ENCODE results near the gene PANX1. TPM values are rescaled to one million over a fixed set of nuclear protein-coding genes. Genes with fewer than 3 reads are reported as not detected.
A peak's percentile ranks its signal among the peaks of the same experiment; 100 is the strongest.

PANX1 gene
- total and polyA plus RNA-seq, 2 experiments from 2014 or later = 9.5 to 40.8 TPM

GRCh38 chr11:94128291-94128745 lies 323 bp upstream of the PANX1 start:
- peaks cover 67% of the 10 kb centered on the region for H3K79me2 ChIP-seq (replicated peaks; ENCODE audit: insufficient read depth)
- no peaks in the 10 kb centered on the region for H3K36me3 ChIP-seq (ENCODE audit: insufficient read depth)
- 0 out of 2 replicates have a peak, but pooled peaks cover 4% of the 10 kb centered on the region for H3F3A ChIP-seq (replicated peaks; ENCODE audit: low read depth)
- H3K9me3 Mint-ChIP-seq = peaks cover 17% of the 10 kb centered on the region; the same call in 2 of the 3 replicates
- peak overlapping the region; percentile 91 for H3K4me3 ChIP-seq
- H3K4me3 Mint-ChIP-seq = no peak overlapping the region; the same call in 2 of the 3 replicates
- peak overlapping the region; percentile 98 for H3K27ac Mint-ChIP-seq
- H3K27me3 ChIP-seq (ENCODE audit: insufficient read depth) = no peaks in the 10 kb centered on the region
- ATAC-seq (peak; percentile 51), DNase-seq (ENCODE audit: low spot score) (peak; percentile 63)
- H2AFZ ChIP-seq = peak overlapping the region; percentile 77; the same call in 1 of the 2 replicates
- H3K9me2 ChIP-seq (ENCODE audit: insufficient read depth) = peaks cover 10% of the 10 kb centered on the region; the same call in 1 of the 2 replicates
- peak overlapping the region; percentile 100 for H3K4me2 ChIP-seq
- peaks cover 43% of the 10 kb centered on the region for H3K4me1 ChIP-seq (ENCODE audit: insufficient read depth)
- peak overlapping the region; percentile 95 for H3K27ac ChIP-seq (ENCODE audit: low read depth)
- peaks cover 11% of the 10 kb centered on the region for H3K27me3 Mint-ChIP-seq (ENCODE audit: insufficient read depth, low read depth, poor library complexity)
- peaks cover 28% of the 10 kb centered on the region for H3K36me3 Mint-ChIP-seq (ENCODE audit: low read depth)
- peaks cover 23% of the 10 kb centered on the region for H3K4me1 Mint-ChIP-seq
- peaks cover 38% of the 10 kb centered on the region for H4K20me1 ChIP-seq (replicated peaks; ENCODE audit: insufficient read depth)
- TF ChIP-seq EZH2 (IDR thresholded peaks at IDR 0.05; ENCODE audit: low read depth, unreplicated experiment) = no peak
- TF ChIP-seq, protein P1, sequence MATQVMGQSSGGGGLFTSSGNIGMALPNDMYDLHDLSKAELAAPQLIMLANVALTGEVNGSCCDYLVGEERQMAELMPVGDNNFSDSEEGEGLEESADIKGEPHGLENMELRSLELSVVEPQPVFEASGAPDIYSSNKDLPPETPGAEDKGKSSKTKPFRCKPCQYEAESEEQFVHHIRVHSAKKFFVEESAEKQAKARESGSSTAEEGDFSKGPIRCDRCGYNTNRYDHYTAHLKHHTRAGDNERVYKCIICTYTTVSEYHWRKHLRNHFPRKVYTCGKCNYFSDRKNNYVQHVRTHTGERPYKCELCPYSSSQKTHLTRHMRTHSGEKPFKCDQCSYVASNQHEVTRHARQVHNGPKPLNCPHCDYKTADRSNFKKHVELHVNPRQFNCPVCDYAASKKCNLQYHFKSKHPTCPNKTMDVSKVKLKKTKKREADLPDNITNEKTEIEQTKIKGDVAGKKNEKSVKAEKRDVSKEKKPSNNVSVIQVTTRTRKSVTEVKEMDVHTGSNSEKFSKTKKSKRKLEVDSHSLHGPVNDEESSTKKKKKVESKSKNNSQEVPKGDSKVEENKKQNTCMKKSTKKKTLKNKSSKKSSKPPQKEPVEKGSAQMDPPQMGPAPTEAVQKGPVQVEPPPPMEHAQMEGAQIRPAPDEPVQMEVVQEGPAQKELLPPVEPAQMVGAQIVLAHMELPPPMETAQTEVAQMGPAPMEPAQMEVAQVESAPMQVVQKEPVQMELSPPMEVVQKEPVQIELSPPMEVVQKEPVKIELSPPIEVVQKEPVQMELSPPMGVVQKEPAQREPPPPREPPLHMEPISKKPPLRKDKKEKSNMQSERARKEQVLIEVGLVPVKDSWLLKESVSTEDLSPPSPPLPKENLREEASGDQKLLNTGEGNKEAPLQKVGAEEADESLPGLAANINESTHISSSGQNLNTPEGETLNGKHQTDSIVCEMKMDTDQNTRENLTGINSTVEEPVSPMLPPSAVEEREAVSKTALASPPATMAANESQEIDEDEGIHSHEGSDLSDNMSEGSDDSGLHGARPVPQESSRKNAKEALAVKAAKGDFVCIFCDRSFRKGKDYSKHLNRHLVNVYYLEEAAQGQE (IDR thresholded peaks at IDR 0.05; ENCODE audit: unreplicated experiment) = no peak
- no peak for TF ChIP-seq ZNF331 (CRISPR knock-in tag; IDR thresholded peaks at IDR 0.05; ENCODE audit: low read depth)
- TF ChIP-seq CREB1 (CRISPR knock-in tag; IDR thresholded peaks at IDR 0.05; ENCODE audit: low read depth) = no peak
- TF ChIP-seq JUNB (IDR thresholded peaks at IDR 0.05; ENCODE audit: unreplicated experiment) = no peak
- TF ChIP-seq, protein P2, sequence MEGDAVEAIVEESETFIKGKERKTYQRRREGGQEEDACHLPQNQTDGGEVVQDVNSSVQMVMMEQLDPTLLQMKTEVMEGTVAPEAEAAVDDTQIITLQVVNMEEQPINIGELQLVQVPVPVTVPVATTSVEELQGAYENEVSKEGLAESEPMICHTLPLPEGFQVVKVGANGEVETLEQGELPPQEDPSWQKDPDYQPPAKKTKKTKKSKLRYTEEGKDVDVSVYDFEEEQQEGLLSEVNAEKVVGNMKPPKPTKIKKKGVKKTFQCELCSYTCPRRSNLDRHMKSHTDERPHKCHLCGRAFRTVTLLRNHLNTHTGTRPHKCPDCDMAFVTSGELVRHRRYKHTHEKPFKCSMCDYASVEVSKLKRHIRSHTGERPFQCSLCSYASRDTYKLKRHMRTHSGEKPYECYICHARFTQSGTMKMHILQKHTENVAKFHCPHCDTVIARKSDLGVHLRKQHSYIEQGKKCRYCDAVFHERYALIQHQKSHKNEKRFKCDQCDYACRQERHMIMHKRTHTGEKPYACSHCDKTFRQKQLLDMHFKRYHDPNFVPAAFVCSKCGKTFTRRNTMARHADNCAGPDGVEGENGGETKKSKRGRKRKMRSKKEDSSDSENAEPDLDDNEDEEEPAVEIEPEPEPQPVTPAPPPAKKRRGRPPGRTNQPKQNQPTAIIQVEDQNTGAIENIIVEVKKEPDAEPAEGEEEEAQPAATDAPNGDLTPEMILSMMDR (conservative IDR thresholded peaks at IDR 0.05; ENCODE audit: low read depth in 2 of 2) = no peak
- no peak for TF ChIP-seq STAT1 (IDR thresholded peaks at IDR 0.05; ENCODE audit: unreplicated experiment)
- no peak for TF ChIP-seq ZNF114 (CRISPR knock-in tag; IDR thresholded peaks at IDR 0.05)
- TF ChIP-seq, protein P3, sequence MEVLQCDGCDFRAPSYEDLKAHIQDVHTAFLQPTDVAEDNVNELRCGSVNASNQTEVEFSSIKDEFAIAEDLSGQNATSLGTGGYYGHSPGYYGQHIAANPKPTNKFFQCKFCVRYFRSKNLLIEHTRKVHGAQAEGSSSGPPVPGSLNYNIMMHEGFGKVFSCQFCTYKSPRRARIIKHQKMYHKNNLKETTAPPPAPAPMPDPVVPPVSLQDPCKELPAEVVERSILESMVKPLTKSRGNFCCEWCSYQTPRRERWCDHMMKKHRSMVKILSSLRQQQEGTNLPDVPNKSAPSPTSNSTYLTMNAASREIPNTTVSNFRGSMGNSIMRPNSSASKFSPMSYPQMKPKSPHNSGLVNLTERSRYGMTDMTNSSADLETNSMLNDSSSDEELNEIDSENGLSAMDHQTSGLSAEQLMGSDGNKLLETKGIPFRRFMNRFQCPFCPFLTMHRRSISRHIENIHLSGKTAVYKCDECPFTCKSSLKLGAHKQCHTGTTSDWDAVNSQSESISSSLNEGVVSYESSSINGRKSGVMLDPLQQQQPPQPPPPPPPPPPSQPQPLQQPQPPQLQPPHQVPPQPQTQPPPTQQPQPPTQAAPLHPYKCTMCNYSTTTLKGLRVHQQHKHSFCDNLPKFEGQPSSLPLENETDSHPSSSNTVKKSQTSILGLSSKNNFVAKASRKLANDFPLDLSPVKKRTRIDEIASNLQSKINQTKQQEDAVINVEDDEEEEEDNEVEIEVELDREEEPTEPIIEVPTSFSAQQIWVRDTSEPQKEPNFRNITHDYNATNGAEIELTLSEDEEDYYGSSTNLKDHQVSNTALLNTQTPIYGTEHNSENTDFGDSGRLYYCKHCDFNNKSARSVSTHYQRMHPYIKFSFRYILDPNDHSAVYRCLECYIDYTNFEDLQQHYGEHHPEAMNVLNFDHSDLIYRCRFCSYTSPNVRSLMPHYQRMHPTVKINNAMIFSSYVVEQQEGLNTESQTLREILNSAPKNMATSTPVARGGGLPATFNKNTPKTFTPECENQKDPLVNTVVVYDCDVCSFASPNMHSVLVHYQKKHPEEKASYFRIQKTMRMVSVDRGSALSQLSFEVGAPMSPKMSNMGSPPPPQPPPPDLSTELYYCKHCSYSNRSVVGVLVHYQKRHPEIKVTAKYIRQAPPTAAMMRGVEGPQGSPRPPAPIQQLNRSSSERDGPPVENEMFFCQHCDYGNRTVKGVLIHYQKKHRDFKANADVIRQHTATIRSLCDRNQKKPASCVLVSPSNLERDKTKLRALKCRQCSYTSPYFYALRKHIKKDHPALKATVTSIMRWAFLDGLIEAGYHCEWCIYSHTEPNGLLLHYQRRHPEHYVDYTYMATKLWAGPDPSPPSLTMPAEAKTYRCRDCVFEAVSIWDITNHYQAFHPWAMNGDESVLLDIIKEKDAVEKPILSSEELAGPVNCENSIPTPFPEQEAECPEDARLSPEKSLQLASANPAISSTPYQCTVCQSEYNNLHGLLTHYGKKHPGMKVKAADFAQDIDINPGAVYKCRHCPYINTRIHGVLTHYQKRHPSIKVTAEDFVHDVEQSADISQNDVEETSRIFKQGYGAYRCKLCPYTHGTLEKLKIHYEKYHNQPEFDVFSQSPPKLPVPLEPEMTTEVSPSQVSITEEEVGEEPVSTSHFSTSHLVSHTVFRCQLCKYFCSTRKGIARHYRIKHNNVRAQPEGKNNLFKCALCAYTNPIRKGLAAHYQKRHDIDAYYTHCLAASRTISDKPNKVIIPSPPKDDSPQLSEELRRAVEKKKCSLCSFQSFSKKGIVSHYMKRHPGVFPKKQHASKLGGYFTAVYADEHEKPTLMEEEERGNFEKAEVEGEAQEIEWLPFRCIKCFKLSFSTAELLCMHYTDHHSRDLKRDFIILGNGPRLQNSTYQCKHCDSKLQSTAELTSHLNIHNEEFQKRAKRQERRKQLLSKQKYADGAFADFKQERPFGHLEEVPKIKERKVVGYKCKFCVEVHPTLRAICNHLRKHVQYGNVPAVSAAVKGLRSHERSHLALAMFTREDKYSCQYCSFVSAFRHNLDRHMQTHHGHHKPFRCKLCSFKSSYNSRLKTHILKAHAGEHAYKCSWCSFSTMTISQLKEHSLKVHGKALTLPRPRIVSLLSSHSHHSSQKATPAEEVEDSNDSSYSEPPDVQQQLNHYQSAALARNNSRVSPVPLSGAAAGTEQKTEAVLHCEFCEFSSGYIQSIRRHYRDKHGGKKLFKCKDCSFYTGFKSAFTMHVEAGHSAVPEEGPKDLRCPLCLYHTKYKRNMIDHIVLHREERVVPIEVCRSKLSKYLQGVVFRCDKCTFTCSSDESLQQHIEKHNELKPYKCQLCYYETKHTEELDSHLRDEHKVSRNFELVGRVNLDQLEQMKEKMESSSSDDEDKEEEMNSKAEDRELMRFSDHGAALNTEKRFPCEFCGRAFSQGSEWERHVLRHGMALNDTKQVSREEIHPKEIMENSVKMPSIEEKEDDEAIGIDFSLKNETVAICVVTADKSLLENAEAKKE (CRISPR knock-in tag; IDR thresholded peaks at IDR 0.05) = no peak
- no peak for TF ChIP-seq EZH2phosphoT487 (IDR thresholded peaks at IDR 0.05; ENCODE audit: unreplicated experiment)
- TF ChIP-seq POLR2AphosphoS5 (IDR thresholded peaks at IDR 0.05; ENCODE audit: low read depth) = no peak
- no peak for TF ChIP-seq NANOG (IDR thresholded peaks at IDR 0.05; ENCODE audit: borderline replicate concordance)
- no peak for TF ChIP-seq ETS1 (IDR thresholded peaks at IDR 0.05)

Data from GM23338 (cell line).